Measurements from ENCODE around the gene DSG4. TPM values are rescaled to one million over a fixed set of nuclear protein-coding genes. Genes with fewer than 3 reads are reported as not detected.

DSG4 gene
- total RNA-seq, 2 experiments from 2014 or later, result not detected

- ChIA-PET CTCF (no interaction called here), POLR2A (no interaction called here)
- DNase-seq, result no peak
- intact Hi-C loops (cut with micrococcal nuclease), result no loop called here
- Mint-ChIP-seq H3K27me3 (no peaks in the 10 kb centered on the region), H3K4me1 (ENCODE audit: low read depth) (no peaks in the 10 kb centered on the region), H3K36me3 (no peaks in the 10 kb centered on the region), H3K27ac (no peak overlapping the region), H3K9me3 (no peaks in the 10 kb centered on the region), H3K4me3 (no peak overlapping the region)
Measured at GRCh38 chr18:31396796-31397612, 20.4 kb downstream of the DSG4 start.

GRCh38 chr18:31398191-31398590 lies 21.6 kb downstream of the DSG4 start:
- no peak overlapping the region for H3K4me3 Mint-ChIP-seq
- POLR2A ChIA-PET, result no interaction called here
- H3K4me1 Mint-ChIP-seq (ENCODE audit: low read depth), result no peaks in the 10 kb centered on the region
- H3K36me3 Mint-ChIP-seq, result no peaks in the 10 kb centered on the region
- CTCF ChIA-PET, result no interaction called here
- intact Hi-C loops (cut with micrococcal nuclease), result no loop called here
- no peak for DNase-seq
- no peaks in the 10 kb centered on the region for H3K9me3 Mint-ChIP-seq
- H3K27me3 Mint-ChIP-seq, result no peaks in the 10 kb centered on the region
- H3K27ac Mint-ChIP-seq, result no peak overlapping the region

- Mint-ChIP-seq H3K27ac (no peak overlapping the region), H3K4me3 (no peak overlapping the region), H3K9me3 (no peaks in the 10 kb centered on the region), H3K27me3 (no peaks in the 10 kb centered on the region), H3K36me3 (no peaks in the 10 kb centered on the region), H3K4me1 (ENCODE audit: low read depth) (no peaks in the 10 kb centered on the region)
- DNase-seq, result no peak
- ChIA-PET POLR2A (no interaction called here), CTCF (no interaction called here)
- intact Hi-C loops (cut with micrococcal nuclease), result loop anchor here (5.0 kb wide), 1 partner anchor 48 kb away; the partner anchor contains the start of gene DSG3
Measured at GRCh38 chr18:31399306-31400032, 22.9 kb downstream of the DSG4 start.

GRCh38 chr18:31401156-31402025 lies 24.8 kb downstream of the DSG4 start:
- Mint-ChIP-seq H3K36me3 (no peaks in the 10 kb centered on the region), H3K9me3 (no peaks in the 10 kb centered on the region), H3K27ac (no peak overlapping the region), H3K27me3 (no peaks in the 10 kb centered on the region), H3K4me3 (no peak overlapping the region), H3K4me1 (ENCODE audit: low read depth) (no peaks in the 10 kb centered on the region)
- intact Hi-C loops (cut with micrococcal nuclease), result loop anchor here (5.0 kb wide), 1 partner anchor 46 kb away; the partner anchor contains the start of gene DSG3
- DNase-seq, result no peak
- ChIA-PET CTCF (interaction anchor here (1.1 kb wide), 1 partner anchor 13 kb away, joined by 4 read pairs; no protein-coding TSS in a partner anchor), POLR2A (no interaction called here)

GRCh38 chr18:31402026-31402373 lies 25.4 kb downstream of the DSG4 start:
- intact Hi-C loops (cut with micrococcal nuclease), result loop anchor here (5.0 kb wide), 1 partner anchor 45 kb away; the partner anchor contains the start of gene DSG3
- POLR2A ChIA-PET, result no interaction called here
- Mint-ChIP-seq H3K27me3 (no peaks in the 10 kb centered on the region), H3K36me3 (no peaks in the 10 kb centered on the region), H3K27ac (no peak overlapping the region), H3K4me3 (no peak overlapping the region), H3K9me3 (no peaks in the 10 kb centered on the region), H3K4me1 (ENCODE audit: low read depth) (no peaks in the 10 kb centered on the region)
- CTCF ChIA-PET, result interaction anchor here (1.1 kb wide), 1 partner anchor 13 kb away, joined by 4 read pairs; no protein-coding TSS in a partner anchor
- DNase-seq, result no peak

- no peak overlapping the region for H3K27ac Mint-ChIP-seq
- no peak for DNase-seq
- H3K9me3 Mint-ChIP-seq, result no peaks in the 10 kb centered on the region
- intact Hi-C loops (cut with micrococcal nuclease), result loop anchor here (1.0 to 5.0 kb wide), 2 partner anchors 31 to 44 kb away; partner anchors contain the start of gene DSG3
- H3K27me3 Mint-ChIP-seq, result no peaks in the 10 kb centered on the region
- H3K4me1 Mint-ChIP-seq (ENCODE audit: low read depth), result no peaks in the 10 kb centered on the region
- no peaks in the 10 kb centered on the region for H3K36me3 Mint-ChIP-seq
- ChIA-PET CTCF (no interaction called here), POLR2A (no interaction called here)
- no peak overlapping the region for H3K4me3 Mint-ChIP-seq
Measured at GRCh38 chr18:31403409-31403808, 26.8 kb downstream of the DSG4 start.

- ChIA-PET CTCF (no interaction called here), POLR2A (no interaction called here)
- intact Hi-C loops (cut with micrococcal nuclease), result no loop called here
- no peaks in the 10 kb centered on the region for H3K4me1 Mint-ChIP-seq (ENCODE audit: low read depth)
- no peak overlapping the region for H3K4me3 Mint-ChIP-seq
- H3K9me3 Mint-ChIP-seq, result peaks cover 3% of the 10 kb centered on the region
- no peaks in the 10 kb centered on the region for H3K27me3 Mint-ChIP-seq
- no peaks in the 10 kb centered on the region for H3K36me3 Mint-ChIP-seq
- no peak overlapping the region for H3K27ac Mint-ChIP-seq
- DNase-seq, result no peak
Measured at GRCh38 chr18:31407649-31408048, 31.1 kb downstream of the DSG4 start.

- Mint-ChIP-seq H3K9me3 (peaks cover 6% of the 10 kb centered on the region), H3K27me3 (no peaks in the 10 kb centered on the region), H3K4me3 (no peak overlapping the region), H3K27ac (no peak overlapping the region), H3K4me1 (ENCODE audit: low read depth) (no peaks in the 10 kb centered on the region), H3K36me3 (no peaks in the 10 kb centered on the region)
- CTCF ChIA-PET, result no interaction called here
- no peak for DNase-seq
- POLR2A ChIA-PET, result no interaction called here
- intact Hi-C loops (cut with micrococcal nuclease), result no loop called here
Measured at GRCh38 chr18:31409276-31409675, 32.7 kb downstream of the DSG4 start.

GRCh38 chr18:31410716-31411483 lies 34.3 kb downstream of the DSG4 start:
- Mint-ChIP-seq H3K4me1 (ENCODE audit: low read depth) (no peaks in the 10 kb centered on the region), H3K36me3 (no peaks in the 10 kb centered on the region), H3K9me3 (peaks cover 8% of the 10 kb centered on the region), H3K4me3 (no peak overlapping the region), H3K27ac (no peak overlapping the region), H3K27me3 (no peaks in the 10 kb centered on the region)
- intact Hi-C loops (cut with micrococcal nuclease), result no loop called here
- no peak for DNase-seq
- ChIA-PET POLR2A (no interaction called here), CTCF (interaction anchor here (0.5 kb wide), 1 partner anchor 100 kb away, joined by 4 read pairs; no protein-coding TSS in a partner anchor)

- POLR2A ChIA-PET, result no interaction called here
- H3K9me3 Mint-ChIP-seq, result peaks cover 8% of the 10 kb centered on the region
- no peaks in the 10 kb centered on the region for H3K36me3 Mint-ChIP-seq
- H3K27ac Mint-ChIP-seq, result no peak overlapping the region
- H3K27me3 Mint-ChIP-seq, result no peaks in the 10 kb centered on the region
- no peak for DNase-seq
- no peak overlapping the region for H3K4me3 Mint-ChIP-seq
- CTCF ChIA-PET, result no interaction called here
- no peaks in the 10 kb centered on the region for H3K4me1 Mint-ChIP-seq (ENCODE audit: low read depth)
- intact Hi-C loops (cut with micrococcal nuclease), result no loop called here
Measured at GRCh38 chr18:31413137-31413536, 36.6 kb downstream of the DSG4 start.

GRCh38 chr18:31417850-31418249 lies 41.3 kb downstream of the DSG4 start:
- Mint-ChIP-seq H3K4me1 (ENCODE audit: low read depth) (no peaks in the 10 kb centered on the region), H3K4me3 (no peak overlapping the region), H3K36me3 (no peaks in the 10 kb centered on the region), H3K27ac (no peak overlapping the region), H3K27me3 (no peaks in the 10 kb centered on the region), H3K9me3 (peaks cover 7% of the 10 kb centered on the region)
- ChIA-PET POLR2A (no interaction called here), CTCF (no interaction called here)
- DNase-seq, result no peak
- intact Hi-C loops (cut with micrococcal nuclease), result no loop called here

Data from activated CD4-positive, alpha-beta memory T cell treated with anti-CD3 and anti-CD28 coated beads for 36 hours (primary cell).